NCI-H146 (cell line): Measurements from ENCODE around the gene CSNK2A2.

Experiments used
- DNase-seq: peaks from one replicate; lab custom pipeline; 2025; lab: John Stamatoyannopoulos, UW

The CSNK2A2 gene

DNA sequence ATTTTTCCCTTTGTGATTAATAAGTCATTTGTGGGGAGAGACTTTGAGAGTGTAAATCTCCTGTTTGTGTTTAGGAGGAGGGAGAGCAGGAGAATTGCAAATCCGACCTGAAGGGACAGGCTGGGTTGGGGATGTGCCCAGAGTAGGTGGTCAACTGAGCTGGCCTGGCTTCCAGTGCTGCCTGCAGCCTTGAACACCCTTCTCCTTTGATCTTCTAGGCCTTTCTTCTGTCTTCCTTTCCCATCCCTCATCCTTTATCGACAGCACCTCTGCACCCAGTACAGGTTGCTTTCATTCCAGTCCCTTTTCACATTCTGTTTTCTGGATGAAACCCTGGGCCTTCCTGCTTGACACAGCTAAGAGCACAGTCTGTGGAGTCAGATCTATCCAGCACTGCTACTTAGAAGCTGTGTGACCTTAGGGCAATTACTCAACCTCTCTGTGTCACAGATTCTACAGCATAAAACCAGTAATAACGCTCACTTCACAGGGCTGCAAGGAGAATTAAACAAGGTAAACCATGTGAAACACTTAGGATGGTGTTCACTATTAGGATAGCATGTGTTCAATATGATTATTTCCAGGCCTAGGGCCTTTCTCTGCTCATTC is 1.0 kb upstream of the CSNK2A2 start:
- DNase-seq = no peak

DNA sequence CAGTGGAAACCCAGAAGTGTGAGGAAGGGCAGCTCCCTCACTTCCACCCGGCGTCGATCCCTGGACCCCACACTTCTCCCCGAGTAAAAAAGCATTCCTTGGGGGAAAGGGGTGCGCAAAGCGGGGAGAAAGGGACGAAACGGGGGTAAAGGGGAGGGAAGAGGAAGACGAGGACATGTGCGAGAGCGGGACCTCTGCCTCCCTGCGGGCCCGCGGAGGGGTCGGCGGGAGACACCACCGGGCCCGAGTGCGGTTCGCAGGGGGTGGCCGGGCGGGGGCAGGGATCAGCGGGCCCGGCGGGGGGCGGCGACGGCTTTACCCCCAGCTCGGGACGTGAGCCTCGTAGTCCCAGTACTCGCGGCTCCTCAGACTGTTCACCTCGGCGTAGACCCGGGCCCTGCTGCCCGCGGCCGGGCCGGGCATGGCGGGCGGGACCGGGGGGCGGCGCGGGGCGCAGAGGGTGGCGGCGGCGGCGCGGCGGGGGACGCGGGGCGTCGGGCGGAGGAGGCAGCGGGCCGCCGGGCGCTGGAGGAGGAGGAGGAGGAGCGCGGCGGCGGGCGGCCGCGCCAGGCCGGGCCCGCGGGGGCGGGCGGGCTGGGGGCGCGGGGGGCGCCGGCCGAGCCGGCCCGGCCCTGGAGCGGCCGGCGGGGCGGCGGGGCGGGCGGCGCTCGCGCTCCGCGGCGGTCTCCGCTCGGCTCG is 443 bp downstream of the CSNK2A2 start:
- no peak for DNase-seq

GRCh38 chr16:58196898-58197313 is 1.0 kb downstream of the CSNK2A2 start:
- no peak for DNase-seq

- DNase-seq = no peak
These were observed 2.1 kb downstream of the CSNK2A2 start for GRCh38 chr16:58195771-58196170.

GRCh38 chr16:58195344-58195743 is 2.6 kb downstream of the CSNK2A2 start:
- DNase-seq = no peak

DNA sequence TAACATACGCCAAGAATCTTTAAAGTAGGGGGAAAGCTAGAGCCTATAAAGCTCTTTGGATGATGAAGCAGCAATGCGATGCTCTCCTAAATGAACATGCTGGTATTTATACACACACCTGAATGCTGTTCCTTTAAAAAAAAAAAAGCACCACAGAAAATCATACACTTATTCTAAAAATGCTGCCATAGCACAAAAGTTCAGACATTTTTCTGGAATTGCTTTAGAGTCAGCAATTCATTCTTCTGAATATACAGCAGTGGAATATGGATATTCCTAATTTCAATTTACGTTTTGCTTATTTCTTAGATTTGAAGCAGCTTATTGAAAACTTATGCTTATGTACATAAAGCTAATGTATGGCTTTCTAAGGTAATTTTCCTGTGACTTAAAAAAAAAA is 3.1 kb downstream of the CSNK2A2 start:
- no peak for DNase-seq

DNA sequence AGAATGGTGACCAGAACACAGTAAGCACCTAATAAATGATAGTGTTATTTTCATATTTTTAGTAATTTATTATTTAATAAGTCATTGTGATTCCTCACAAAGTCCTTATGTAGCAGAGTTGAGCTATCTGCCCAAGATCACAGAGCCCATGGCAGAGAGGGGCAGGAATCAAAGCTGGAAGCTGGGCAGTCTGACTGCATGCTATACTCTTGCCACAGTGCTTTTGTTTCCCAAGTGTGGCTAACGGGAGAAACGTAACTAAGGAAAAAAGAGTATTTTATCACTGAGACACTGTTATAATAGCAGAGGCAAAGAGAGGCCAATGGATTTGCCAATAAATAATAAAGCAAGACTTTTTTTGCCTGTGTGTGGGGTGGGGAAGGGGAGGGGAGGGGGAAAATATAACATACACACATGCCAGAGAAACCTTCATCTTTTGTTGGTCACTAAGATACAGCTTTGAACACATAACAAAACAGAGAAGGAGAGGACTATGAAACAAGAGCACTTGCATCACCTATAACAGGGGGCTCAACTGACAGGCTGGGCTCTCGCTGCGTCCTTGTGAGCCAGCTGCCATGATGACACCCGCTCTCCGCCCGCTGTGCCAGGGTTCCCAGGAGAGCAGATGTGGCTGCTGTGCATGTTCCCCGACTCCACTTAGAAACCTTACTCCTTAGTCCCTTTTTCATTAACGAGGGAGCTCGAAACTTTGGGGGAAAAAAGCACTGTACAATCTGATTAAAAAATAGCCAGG is 10.1 kb downstream of the CSNK2A2 start:
- no peak for DNase-seq

DNA sequence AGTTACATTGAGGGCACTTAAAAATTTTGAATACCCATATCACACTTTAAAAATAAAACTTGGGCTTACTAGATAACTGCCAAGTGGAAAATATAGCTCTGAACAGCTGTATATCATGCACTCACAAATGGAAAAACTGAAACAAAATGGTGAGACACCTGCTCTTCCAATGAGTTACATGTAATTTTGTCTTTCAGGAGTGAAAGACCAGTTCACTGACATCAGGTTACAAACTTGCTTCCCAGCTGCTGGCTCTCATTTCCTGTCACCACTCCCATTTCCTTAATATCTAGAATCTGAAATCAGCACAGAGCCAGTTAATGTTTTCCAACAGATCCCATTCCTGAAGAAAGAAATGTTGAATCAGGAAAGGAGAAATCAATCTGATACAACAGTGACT is 10.8 kb downstream of the CSNK2A2 start:
- no peak for DNase-seq

GRCh38 chr16:58186176-58186944 is 11.5 kb downstream of the CSNK2A2 start:
- no peak for DNase-seq

- DNase-seq = no peak
These were observed 20.6 kb downstream of the CSNK2A2 start for GRCh38 chr16:58177353-58177710.

GRCh38 chr16:58176608-58177352 is 21.1 kb downstream of the CSNK2A2 start:
- no peak for DNase-seq

GRCh38 chr16:58170223-58170622 is 27.7 kb downstream of the CSNK2A2 start:
- no peak for DNase-seq

GRCh38 chr16:58160855-58161254 is 37.1 kb downstream of the CSNK2A2 start:
- no peak for DNase-seq

DNA sequence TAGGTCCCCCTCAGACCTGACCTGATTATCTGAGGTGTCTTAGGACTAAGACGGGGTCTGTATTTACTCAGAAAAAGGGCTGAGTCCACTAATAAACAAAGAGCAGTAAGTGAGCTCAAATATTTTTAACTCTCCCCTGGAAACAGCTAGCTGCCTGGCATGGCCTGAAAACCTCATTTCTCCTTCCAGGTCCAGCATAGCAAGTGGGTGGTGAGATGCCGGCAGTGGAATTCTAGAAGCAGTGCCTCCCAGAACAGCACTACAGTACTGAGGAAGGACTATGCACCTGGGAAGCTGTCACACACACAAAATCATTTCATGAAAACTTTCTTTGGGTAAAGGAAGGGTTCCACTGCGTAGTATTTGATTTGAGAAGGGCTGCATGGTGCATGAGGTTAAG is 39.2 kb downstream of the CSNK2A2 start:
- DNase-seq = no peak

DNA sequence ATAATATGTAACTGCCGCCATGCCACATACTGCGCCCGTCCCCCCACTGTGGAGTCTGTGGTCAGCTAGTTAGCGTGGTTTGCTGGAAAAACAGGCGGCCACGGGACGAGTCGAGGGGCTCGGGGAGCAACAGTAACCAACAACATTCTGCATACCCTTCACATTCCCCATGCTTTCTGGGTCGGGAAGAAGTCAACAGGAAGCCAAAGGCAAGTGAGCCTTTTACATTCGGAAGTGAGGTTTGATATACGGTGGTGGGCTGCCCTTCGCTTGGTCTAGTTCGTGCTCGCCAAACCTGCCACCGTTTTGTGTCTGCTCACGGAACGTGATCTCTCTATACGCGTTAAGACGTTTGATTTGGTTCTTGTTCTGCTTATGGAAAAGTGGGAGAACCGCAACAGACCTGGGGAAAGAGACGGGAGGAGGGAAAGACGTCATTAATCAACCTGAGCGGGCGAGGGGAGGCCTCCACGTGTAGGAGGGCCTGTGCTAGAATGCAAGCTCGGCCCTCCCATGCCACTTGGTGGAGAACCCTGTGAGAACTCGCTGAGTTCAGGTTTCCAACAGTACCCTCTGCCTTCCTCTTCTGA is 39.9 kb downstream of the CSNK2A2 start:
- no peak for DNase-seq

- DNase-seq = no peak
These were observed 40.7 kb downstream of the CSNK2A2 start for GRCh38 chr16:58157239-58157638.

- DNase-seq = no peak
These were observed 42.1 kb downstream of the CSNK2A2 start for GRCh38 chr16:58155839-58156238.

- no peak for DNase-seq
These were observed 43.6 kb downstream of the CSNK2A2 start for GRCh38 chr16:58154345-58154744.

DNA sequence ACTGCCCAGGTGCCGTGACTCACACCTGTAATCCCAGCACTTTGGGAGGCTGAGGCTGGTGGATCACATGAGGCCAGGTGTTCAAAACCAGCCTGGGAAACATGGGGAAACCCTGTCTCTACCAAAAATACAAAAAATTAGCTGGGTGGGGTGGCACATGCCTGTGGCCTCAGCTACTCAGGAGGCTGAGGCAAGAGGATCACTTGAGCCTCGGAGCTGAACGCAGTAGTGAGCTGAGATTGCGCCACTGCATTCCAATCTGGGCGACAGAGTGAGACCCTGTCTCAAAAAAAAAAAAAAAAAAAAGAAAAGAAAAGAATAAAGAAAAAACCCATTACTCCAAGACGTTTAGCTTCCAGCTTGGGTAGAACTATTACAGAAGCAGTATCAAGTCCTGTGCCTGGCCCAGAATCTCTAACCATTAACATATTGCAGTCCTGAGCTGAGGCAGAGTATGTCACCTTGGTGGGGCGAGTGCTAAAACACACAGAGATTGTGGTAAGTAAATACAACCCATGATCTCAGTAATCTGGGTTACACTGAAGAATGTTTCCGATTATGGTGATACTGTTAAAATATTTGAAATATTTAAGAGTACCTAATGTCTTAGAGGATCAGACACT is 45.5 kb downstream of the CSNK2A2 start:
- DNase-seq = no peak

- DNase-seq = no peak
These were observed 49.4 kb downstream of the CSNK2A2 start for GRCh38 chr16:58148526-58148925.

GRCh38 chr16:58148099-58148498 is 49.8 kb downstream of the CSNK2A2 start:
- DNase-seq = no peak
